HEK293 (cell line): Measurements from ENCODE around the gene ANKRD1.

Experiments
- CTCF ChIA-PET: fragments of 350-600 bp; formaldehyde crosslinking; extraction: SDS; loops from one replicate; lab custom pipeline; 2021; ENCODE audit warnings: antibody characterized with exemption; lab: Yijun Ruan, JAX
- POLR2A ChIA-PET: fragments of 300-600 bp; formaldehyde crosslinking; extraction: SDS; loops from one replicate; lab custom pipeline; 2020; ENCODE audit warnings: antibody characterized with exemption, inconsistent platforms; lab: Yijun Ruan, JAX
- H3K27ac ChIP-seq: fragments of 200-500 bp; sonication (Bioruptor generic); 2 replicates; pipeline ENCODE4 v1.5.1; 2014; ENCODE audit warnings: low read depth, low read length, control low read depth, inconsistent platforms; ENCODE audit errors: extremely low read depth
- H3K36me3 ChIP-seq, 2 experiments: fragments of 200-500 bp in 1 of 2; sonication (Bioruptor generic) in 1 of 2; 1 replicate in 1 of 2; 2 replicates in 1 of 2; pipeline ENCODE4 v1.5.1; 2014 to 2017; ENCODE audit warnings: inconsistent platforms in 2 of 2, low read length in 2 of 2; ENCODE audit not compliant: control insufficient read depth in 2 of 2, insufficient read depth in 1 of 2
- H3K4me1 ChIP-seq: fragments of 200-500 bp; sonication (Bioruptor generic); 2 replicates; pipeline ENCODE4 v1.5.1; 2014; ENCODE audit warnings: mild to moderate bottlenecking, low read length, inconsistent platforms; ENCODE audit not compliant: control insufficient read depth, insufficient read depth
- H3K4me3 ChIP-seq: 2 replicates; pipeline ENCODE4 v1.5.1; 2011; ENCODE audit warnings: low read depth, mild to moderate bottlenecking, control low read depth, low read length, moderate library complexity
- H3K9me3 ChIP-seq: fragments of 200-500 bp; sonication (Bioruptor generic); 2 replicates; pipeline ENCODE4 v1.5.1; 2014; ENCODE audit warnings: low read depth, low read length, inconsistent platforms; ENCODE audit not compliant: control insufficient read depth, insufficient read depth
- FEZF1 ChIP-seq: fragments of 450-650 bp; formaldehyde crosslinking; IDR thresholded peaks from 2 replicates; pipeline ENCODE4 v1.5.1; 2016; ENCODE audit warnings: missing biosample characterization, missing genetic modification characterization
- GLIS1 ChIP-seq: fragments of 450-650 bp; formaldehyde crosslinking; IDR thresholded peaks from 2 replicates; pipeline ENCODE4 v1.5.1; 2016; ENCODE audit warnings: missing biosample characterization, missing genetic modification characterization
- REST ChIP-seq: fragments of 450-650 bp; formaldehyde crosslinking; IDR thresholded peaks from 2 replicates; pipeline ENCODE4 v1.5.1; 2016; ENCODE audit warnings: missing biosample characterization, missing genetic modification characterization
- ZBTB20 ChIP-seq: fragments of 450-650 bp; formaldehyde crosslinking; IDR thresholded peaks from 2 replicates; pipeline ENCODE4 v1.5.1; 2016; ENCODE audit warnings: missing biosample characterization, missing genetic modification characterization
- ZNF133 ChIP-seq: fragments of 450-650 bp; formaldehyde crosslinking; IDR thresholded peaks from 2 replicates; pipeline ENCODE4 v1.5.1; 2016; ENCODE audit warnings: missing biosample characterization, missing genetic modification characterization
- ZNF596 ChIP-seq: fragments of 450-650 bp; IDR thresholded peaks from 2 replicates; pipeline ENCODE4 v1.5.0; 2018; ENCODE audit warnings: missing biosample characterization, mild to moderate bottlenecking, missing genetic modification characterization, moderate library complexity
- ZNF747 ChIP-seq: fragments of 450-650 bp; formaldehyde crosslinking; IDR thresholded peaks from 2 replicates; pipeline ENCODE4 v1.5.1; 2016; ENCODE audit warnings: missing biosample characterization, missing genetic modification characterization
- ZNF837 ChIP-seq: fragments of 450-650 bp; formaldehyde crosslinking; IDR thresholded peaks from 2 replicates; pipeline ENCODE4 v1.5.1; 2016; ENCODE audit warnings: missing biosample characterization, missing genetic modification characterization

Gene ANKRD1

GRCh38 chr10:90925079-90926029 is 4.5 kb upstream of the ANKRD1 start:
- H3K4me1 ChIP-seq: no peaks in the 10 kb centered on the region
- no peak overlapping the region for H3K27ac ChIP-seq
- H3K4me3 ChIP-seq: no peak overlapping the region
- TF ChIP-seq ZNF747 (tag by site-specific recombination) (no peak), GLIS1 (tag by site-specific recombination) (peak; percentile 80)
- ChIA-PET POLR2A (no interaction called here), CTCF (no interaction called here)
- no peaks in the 10 kb centered on the region for H3K36me3 ChIP-seq
- no peaks in the 10 kb centered on the region for H3K9me3 ChIP-seq

GRCh38 chr10:90924552-90924951 is 3.7 kb upstream of the ANKRD1 start:
- ChIA-PET CTCF (interaction anchor here (0.6 to 1.0 kb wide), 2 partner anchors 13 to 327 kb away, joined by 3 read pairs; no protein-coding TSS in a partner anchor), POLR2A (no interaction called here)
- no peaks in the 10 kb centered on the region for H3K4me1 ChIP-seq
- no peak overlapping the region for H3K4me3 ChIP-seq
- H3K9me3 ChIP-seq: no peaks in the 10 kb centered on the region
- no peak overlapping the region for H3K27ac ChIP-seq
- no peak for TF ChIP-seq ZNF596 (tag by site-specific recombination)
- TF ChIP-seq FEZF1 (tag by site-specific recombination): peak; percentile 59
- TF ChIP-seq, all 188 proteins: peak for 1
- H3K36me3 ChIP-seq: no peaks in the 10 kb centered on the region

GRCh38 chr10:90923111-90923731 is 2.3 kb upstream of the ANKRD1 start:
- Histone ChIP-seq H3K9me3 (no peaks in the 10 kb centered on the region), H3K4me1 (peaks cover 3% of the 10 kb centered on the region; the same call in 1 of the 2 replicates), H3K4me3 (no peak overlapping the region), H3K36me3 (no peaks in the 10 kb centered on the region), H3K27ac (no peak overlapping the region)
- CTCF ChIA-PET: interaction anchor here (1.0 to 1.6 kb wide), 3 partner anchors 11 to 83 kb away, joined by 3 to 4 read pairs (median 3); no protein-coding TSS in a partner anchor
- POLR2A ChIA-PET: no interaction called here
- TF ChIP-seq ZNF133 (peak; percentile 62; the same call in 1 of the 2 replicates), ZNF837 (tag by site-specific recombination) (no peak)
- TF ChIP-seq, all 188 proteins: peak for 1

- Histone ChIP-seq H3K27ac (no peak overlapping the region), H3K9me3 (no peaks in the 10 kb centered on the region), H3K4me3 (no peak overlapping the region), H3K36me3 (no peaks in the 10 kb centered on the region), H3K4me1 (peaks cover 6% of the 10 kb centered on the region; the same call in 1 of the 2 replicates)
- ChIA-PET CTCF (interaction anchor here (0.6 to 1.7 kb wide), 5 partner anchors 42 to 1923 kb away, joined by 3 to 7 read pairs (median 4); no protein-coding TSS in a partner anchor), POLR2A (interaction anchor here (2.8 to 3.0 kb wide), 2 partner anchors 8 to 10 kb away, joined by 12 to 29 read pairs; no protein-coding TSS in a partner anchor)
- TF ChIP-seq ZBTB20 (tag by site-specific recombination): 0 out of 2 replicates have a peak, but pooled peaks have one; percentile 35
- no peak for TF ChIP-seq REST (tag by site-specific recombination)
Observed at GRCh38 chr10:90921906-90922305, 1.0 kb upstream of the ANKRD1 start.
